Stimulated activated CD4-positive, alpha-beta T cell treated with anti-CD3 and anti-CD28 coated beads, Interleukin-1b, Interleukin-23, amount 100 ng/mL, for 1 hour (primary cell): Measurements from ENCODE around the gene CERK.
"Not testable (repeated sequence)": the region's sequence is repeated elsewhere in the genome, so short reads cannot be mapped to it uniquely, and the experiment has no call there.

ENCODE experiments used
- DNase-seq, 2 donors: peaks; one replicate each; pipeline ENCODE4 v3.0.0-alpha.2; 2020; ENCODE audit warnings: low read depth in 2 of 2

The CERK gene

GRCh38 chr22:46748908-46749675, 11.0 kb upstream of the CERK start:
- DNase-seq, result peak in 1 of 2 donors; percentile 67

- DNase-seq, result no peak
Measured at GRCh38 chr22:46748206-46748907, 10.3 kb upstream of the CERK start.

GRCh38 chr22:46747646-46748045, 9.6 kb upstream of the CERK start:
- no peak for DNase-seq

- no peak for DNase-seq
Measured at GRCh38 chr22:46746620-46747019, 8.6 kb upstream of the CERK start.

GRCh38 chr22:46746192-46746591, 8.1 kb upstream of the CERK start:
- no peak for DNase-seq

- no peak for DNase-seq
Measured at GRCh38 chr22:46744581-46744980, 6.5 kb upstream of the CERK start.

GRCh38 chr22:46742576-46743221, 4.6 kb upstream of the CERK start:
- no peak for DNase-seq

GRCh38 chr22:46741974-46742519, 4.0 kb upstream of the CERK start:
- DNase-seq, result no peak

- DNase-seq, result no peak
Measured at GRCh38 chr22:46740910-46741780, 3.1 kb upstream of the CERK start.

- peak in 1 of 2 donors; percentile 57 for DNase-seq
Measured at GRCh38 chr22:46739094-46739870, 1.2 kb upstream of the CERK start.

- DNase-seq, result no peak
Measured at GRCh38 chr22:46738647-46739093, 618 bp upstream of the CERK start.

GRCh38 chr22:46737105-46737975, 712 bp downstream of the CERK start:
- DNase-seq, result no peak

- DNase-seq, result no peak
Measured at GRCh38 chr22:46736705-46737104, 1.3 kb downstream of the CERK start.

GRCh38 chr22:46735747-46736608, 2.1 kb downstream of the CERK start:
- no peak for DNase-seq

- peak in 1 of 2 donors; percentile 63 for DNase-seq
Measured at GRCh38 chr22:46734830-46735453, 3.1 kb downstream of the CERK start.

- not testable (repeated sequence) for DNase-seq
Measured at GRCh38 chr22:46734213-46734722, 3.8 kb downstream of the CERK start.

- DNase-seq, result no peak
Measured at GRCh38 chr22:46732513-46732912, 5.5 kb downstream of the CERK start.

GRCh38 chr22:46732041-46732379, 6.0 kb downstream of the CERK start:
- DNase-seq, result no peak
